K562 (cell line): ENCODE measurements around the gene FBXW7. TPM values are rescaled to one million over a fixed set of nuclear protein-coding genes. Genes with fewer than 3 reads are reported as not detected.

ENCODE experiments used
- ATAC-seq: fragments of 200-7000 bp; cut with Tn5 transposase; 3 replicates; pipeline ENCODE4 v1.9.1; 2020; ENCODE audit warnings: moderate library complexity
- BruUV-seq: library from RNA; stranded (reverse); fragments of 400-500 nt; replicated peaks from 2 replicates; lab custom pipeline; 2021; lab: Mats Ljungman, UMichigan
- CTCF ChIA-PET: fragments of 300-600 bp; formaldehyde crosslinking; extraction: SDS; loops from one replicate; lab custom pipeline; 2021; ENCODE audit warnings: low intra/inter-chr PET ratio; lab: Yijun Ruan, JAX
- POLR2A ChIA-PET: fragments of 300-600, 350-650 bp; sonication (Branson Sonifier 250); formaldehyde crosslinking; extraction: SDS; loops from one replicate; lab custom pipeline; 2021; ENCODE audit warnings: antibody characterized with exemption, inconsistent platforms; lab: Yijun Ruan, JAX
- DNase-seq, 4 experiments: peaks; one replicate each; pipeline versions ENCODE4 v3.0.0 to v3.0.0-alpha.2; 2011 to 2018; ENCODE audit warnings: low spot score in 3 of 4, mixed read lengths in 3 of 4; ENCODE audit errors: extremely low read depth in 1 of 4
- FAIRE-seq: peaks from 2 replicates; lab custom pipeline; 2011; peaks lifted over from hg19 to GRCh38; lab: Jason Lieb, UNC
- H2AFZ ChIP-seq: 2 replicates; pipeline ENCODE4 v1.6.0; 2011; ENCODE audit warnings: low read depth, low read length, control low read depth, inconsistent platforms
- H3K27ac ChIP-seq: fragments of 200-600 bp; 3 replicates; pipeline ENCODE4 v1.8.0; 2011; ENCODE audit warnings: low read depth, mild to moderate bottlenecking, control low read depth, inconsistent platforms, low read length, moderate library complexity, mixed read lengths; ENCODE audit errors: extremely low read depth
- H3K27me3 ChIP-seq, 2 experiments: fragments of 300-600 bp in 1 of 2; 2 replicates in 1 of 2; 3 replicates in 1 of 2; pipeline versions ENCODE4 v1.6.0 to v1.8.0; 2011; ENCODE audit warnings: inconsistent platforms in 2 of 2, low read length in 2 of 2, mild to moderate bottlenecking in 1 of 2, mixed read lengths in 1 of 2, moderate library complexity in 1 of 2; ENCODE audit not compliant: control insufficient read depth in 2 of 2, insufficient read depth in 2 of 2
- H3K36me3 ChIP-seq: fragments of 300-600 bp; 3 replicates; pipeline ENCODE4 v1.8.0; 2011; ENCODE audit warnings: mild to moderate bottlenecking, low read length, inconsistent platforms; ENCODE audit not compliant: control insufficient read depth, insufficient read depth
- H3K4me1 ChIP-seq, 2 experiments: fragments of 200-600 bp in 1 of 2; replicated peaks in 1 of 2; 2 replicates in 1 of 2; 3 replicates in 1 of 2; pipeline versions ENCODE4 v1.5.1 to v1.8.0; 2011; ENCODE audit warnings: inconsistent platforms in 2 of 2, low read length in 2 of 2, mild to moderate bottlenecking in 1 of 2, mixed read lengths in 1 of 2, moderate library complexity in 1 of 2; ENCODE audit not compliant: control insufficient read depth in 2 of 2, insufficient read depth in 2 of 2
- H3K4me2 ChIP-seq: 2 replicates; pipeline ENCODE4 v1.6.1; 2011; ENCODE audit warnings: low read length, control low read depth, inconsistent platforms, mixed read lengths; ENCODE audit not compliant: insufficient read depth
- H3K4me3 ChIP-seq: fragments of 200-600 bp; sonication (generic), shearing (Covaris generic); 2 replicates; pipeline ENCODE4 v1.5.1; 2016; ENCODE audit warnings: control low read depth, inconsistent platforms
- H3K79me2 ChIP-seq: fragments of 200-600 bp; 3 replicates; pipeline ENCODE4 v1.8.0; 2011; ENCODE audit warnings: low read length, inconsistent platforms; ENCODE audit not compliant: control insufficient read depth, insufficient read depth
- H3K9ac ChIP-seq, 2 experiments: 2 replicates each; pipeline versions ENCODE4 v1.6.0 to v1.6.1; 2011; ENCODE audit warnings: low read depth in 2 of 2, low read length in 2 of 2, control low read depth in 1 of 2, inconsistent platforms in 1 of 2, mild to moderate bottlenecking in 1 of 2, mixed read lengths in 1 of 2; ENCODE audit not compliant: insufficient read depth in 1 of 2
- H3K9me1 ChIP-seq: one replicate; pipeline ENCODE4 v1.6.0; 2011; ENCODE audit warnings: inconsistent platforms, mild to moderate bottlenecking, low read length, moderate library complexity; ENCODE audit not compliant: control insufficient read depth, insufficient read depth
- H3K9me3 ChIP-seq: replicated peaks from 2 replicates; pipeline ENCODE4 v1.5.1; 2011; ENCODE audit warnings: low read depth, low read length, inconsistent platforms; ENCODE audit not compliant: control insufficient read depth, insufficient read depth
- H4K20me1 ChIP-seq: replicated peaks from 2 replicates; pipeline ENCODE4 v1.6.1; 2011; ENCODE audit warnings: low read length, inconsistent platforms, mixed read lengths; ENCODE audit not compliant: control insufficient read depth, insufficient read depth
- RBFOX2 ChIP-seq: fragments of 200-400 bp; formaldehyde crosslinking; IDR thresholded peaks from 2 replicates; pipeline ENCODE4 v1.6.1; 2017; ENCODE audit warnings: low read depth, mild to moderate bottlenecking, low read length, moderate library complexity
- STAT5B ChIP-seq: fragments of 250-450 bp; sonication (Bioruptor Pico); IDR thresholded peaks from 2 replicates; pipeline ENCODE4 v1.8.0; 2021; ENCODE audit warnings: mild to moderate bottlenecking, inconsistent platforms
- TRIM28 ChIP-seq: fragments of 450-650 bp; IDR thresholded peaks from 2 replicates; pipeline ENCODE4 v1.6.1; 2017
- ZKSCAN3 ChIP-seq: fragments of 250-450 bp; sonication (Bioruptor Pico); IDR thresholded peaks from 2 replicates; pipeline ENCODE4 v1.4.0; 2020
- ZKSCAN8 ChIP-seq: fragments of 200-800 bp; sonication (Bioruptor generic); IDR thresholded peaks from 2 replicates; pipeline ENCODE4 v1.6.1; 2016; ENCODE audit warnings: missing genetic modification characterization, missing compliant biosample characterization
- ZNF23 ChIP-seq: fragments of 250-450 bp; sonication (Bioruptor Pico); IDR thresholded peaks from 2 replicates; pipeline ENCODE4 v1.4.0; 2020; ENCODE audit warnings: mild to moderate bottlenecking
- in situ Hi-C: fragments of 300-500 bp; cut with MboI; formaldehyde crosslinking; loops from 4 replicates; pipeline ENCODE4 v1.15.0; 2018; ENCODE audit warnings: inconsistent platforms, mixed read lengths
- intact Hi-C: fragments of 100-400 bp; cut with micrococcal nuclease; formaldehyde crosslinking; loops from 2 replicates; pipeline ENCODE4 v1.14.2; 2022
- polyA plus RNA-seq, 8 experiments: library from polyadenylated mRNA; depleted of rRNA in 4 of 8; stranded (reverse) in 5 of 8; unstranded in 3 of 8; fragments of >200 nt; fragmentation: Nextera tagmentation in 2 of 8; fragmentation: Illumina TruSeq in 1 of 8; extraction: Ambion mirVana in 2 of 8; extraction: Trizol in 1 of 8; gene quantifications; 2 replicates each; pipeline versions ENCODE4 v1.2.1 to v1.2.3, GENCODE V29; 2011 to 2014; ENCODE audit warnings: inconsistent platforms in 1 of 8, missing spikeins in 1 of 8
- total RNA-seq, 7 experiments: library from RNA; depleted of rRNA in 6 of 7; stranded (reverse); fragments of >200 nt in 6 of 7; fragmentation: Illumina TruSeq in 2 of 7; extraction: Trizol in 2 of 7; gene quantifications; 2 replicates each; pipeline versions ENCODE4 v1.2.1 to v1.2.3, GENCODE V29; 2011 to 2021; ENCODE audit warnings: low replicate concordance in 1 of 7
- TF ChIP-seq, protein P1 (sequence below): fragments of 250-450 bp; sonication (Bioruptor Pico); IDR thresholded peaks from 2 replicates; pipeline ENCODE4 v1.4.0; 2020; ENCODE audit warnings: mild to moderate bottlenecking, moderate library complexity
- TF ChIP-seq, protein P2 (sequence below), 2 experiments: fragments of 250-450 bp in 1 of 2; fragments of 450-650 bp in 1 of 2; sonication (Bioruptor Pico) in 1 of 2; IDR thresholded peaks; 2 replicates each; pipeline versions ENCODE4 v1.6.1 to v1.8.0; 2016 to 2021; ENCODE audit warnings: mild to moderate bottlenecking in 2 of 2, moderate library complexity in 2 of 2, missing compliant biosample characterization in 1 of 2, missing genetic modification characterization in 1 of 2

The FBXW7 gene
- total and polyA plus RNA-seq, 9 of the 15 experiments (the other 6 are each of a cell fraction or from before 2014, with no cell fraction given), result 6.8 to 44.2 (median 16.4) TPM

DNA sequence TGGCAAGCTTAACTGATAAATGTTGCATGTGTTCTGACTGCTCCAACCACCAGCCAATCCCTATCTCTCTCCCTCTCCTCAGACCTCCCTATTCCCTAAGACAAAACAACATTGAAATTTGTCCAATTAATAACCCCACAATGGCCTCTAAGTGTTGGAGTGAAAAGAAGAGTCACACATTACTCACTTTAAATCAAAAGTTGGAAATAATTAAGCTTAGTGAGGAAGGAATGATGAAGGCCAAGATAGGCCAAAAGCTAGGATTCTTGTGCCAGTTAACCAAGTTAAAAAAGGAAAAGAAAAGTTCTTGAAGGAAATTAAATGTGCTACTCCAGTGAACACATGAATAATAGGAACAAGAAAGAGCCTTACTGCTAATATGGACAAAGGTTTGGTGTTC, 55.6 kb downstream of the FBXW7 start:
- no peak overlapping the region for H3K9ac ChIP-seq
- in situ Hi-C loops, result no loop called here
- no peak overlapping the region for H3K4me2 ChIP-seq
- no peaks in the 10 kb centered on the region for H3K9me1 ChIP-seq
- no peak overlapping the region for H2AFZ ChIP-seq
- no peaks in the 10 kb centered on the region for H3K27me3 ChIP-seq
- peaks cover 11% of the 10 kb centered on the region; the same call in 2 of the 3 replicates for H3K79me2 ChIP-seq
- no peaks in the 10 kb centered on the region for H4K20me1 ChIP-seq
- H3K27ac ChIP-seq, result no peak overlapping the region
- no peak overlapping the region for H3K4me3 ChIP-seq
- FAIRE-seq (no peak), DNase-seq (no peak), ATAC-seq (no peak)
- TF ChIP-seq ZNF23 (CRISPR knock-in tag) (no peak), TRIM28 (no peak), RBFOX2 (no peak), ZKSCAN8 (CRISPR knock-in tag) (no peak), STAT5B (CRISPR knock-in tag) (no peak), ZKSCAN3 (CRISPR knock-in tag) (no peak)
- TF ChIP-seq, protein P1, sequence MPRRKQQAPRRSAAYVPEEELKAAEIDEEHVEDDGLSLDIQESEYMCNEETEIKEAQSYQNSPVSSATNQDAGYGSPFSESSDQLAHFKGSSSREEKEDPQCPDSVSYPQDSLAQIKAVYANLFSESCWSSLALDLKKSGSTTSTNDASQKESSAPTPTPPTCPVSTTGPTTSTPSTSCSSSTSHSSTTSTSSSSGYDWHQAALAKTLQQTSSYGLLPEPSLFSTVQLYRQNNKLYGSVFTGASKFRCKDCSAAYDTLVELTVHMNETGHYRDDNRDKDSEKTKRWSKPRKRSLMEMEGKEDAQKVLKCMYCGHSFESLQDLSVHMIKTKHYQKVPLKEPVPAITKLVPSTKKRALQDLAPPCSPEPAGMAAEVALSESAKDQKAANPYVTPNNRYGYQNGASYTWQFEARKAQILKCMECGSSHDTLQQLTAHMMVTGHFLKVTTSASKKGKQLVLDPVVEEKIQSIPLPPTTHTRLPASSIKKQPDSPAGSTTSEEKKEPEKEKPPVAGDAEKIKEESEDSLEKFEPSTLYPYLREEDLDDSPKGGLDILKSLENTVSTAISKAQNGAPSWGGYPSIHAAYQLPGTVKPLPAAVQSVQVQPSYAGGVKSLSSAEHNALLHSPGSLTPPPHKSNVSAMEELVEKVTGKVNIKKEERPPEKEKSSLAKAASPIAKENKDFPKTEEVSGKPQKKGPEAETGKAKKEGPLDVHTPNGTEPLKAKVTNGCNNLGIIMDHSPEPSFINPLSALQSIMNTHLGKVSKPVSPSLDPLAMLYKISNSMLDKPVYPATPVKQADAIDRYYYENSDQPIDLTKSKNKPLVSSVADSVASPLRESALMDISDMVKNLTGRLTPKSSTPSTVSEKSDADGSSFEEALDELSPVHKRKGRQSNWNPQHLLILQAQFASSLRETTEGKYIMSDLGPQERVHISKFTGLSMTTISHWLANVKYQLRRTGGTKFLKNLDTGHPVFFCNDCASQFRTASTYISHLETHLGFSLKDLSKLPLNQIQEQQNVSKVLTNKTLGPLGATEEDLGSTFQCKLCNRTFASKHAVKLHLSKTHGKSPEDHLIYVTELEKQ (CRISPR knock-in tag), result no peak
- TF ChIP-seq, protein P2, sequence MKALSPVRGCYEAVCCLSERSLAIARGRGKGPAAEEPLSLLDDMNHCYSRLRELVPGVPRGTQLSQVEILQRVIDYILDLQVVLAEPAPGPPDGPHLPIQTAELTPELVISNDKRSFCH (CRISPR knock-in tag; IDR thresholded peaks at IDR 0.05), result no peak
- TF ChIP-seq, protein P2 (tag; IDR thresholded peaks at IDR 0.05), result no peak
- H3K9me3 ChIP-seq, result 0 out of 2 replicates have a peak, but pooled peaks cover 6% of the 10 kb centered on the region
- H3K4me1 ChIP-seq, result no peaks in the 10 kb centered on the region; a peak in 1 of 5 replicates
- intact Hi-C loops, result no loop called here
- CTCF ChIA-PET, result no interaction called here
- no TSS peak for BruUV-seq
- POLR2A ChIA-PET, result interaction anchor here (1.0 kb wide), 1 partner anchor 8 kb away, joined by 5 read pairs; no protein-coding TSS in a partner anchor
- no peaks in the 10 kb centered on the region; the same call in 2 of the 3 replicates for H3K36me3 ChIP-seq
